GM18909 (cell line): ENCODE measurements around the gene CHKA.

Experiments used
- ATAC-seq: cut with Tn5 transposase; IDR thresholded peaks from one replicate; pipeline ENCODE4 v1.9.1; 2021; ENCODE audit warnings: mild to moderate bottlenecking; ENCODE audit not compliant: unreplicated experiment, poor library complexity

Gene CHKA

DNA sequence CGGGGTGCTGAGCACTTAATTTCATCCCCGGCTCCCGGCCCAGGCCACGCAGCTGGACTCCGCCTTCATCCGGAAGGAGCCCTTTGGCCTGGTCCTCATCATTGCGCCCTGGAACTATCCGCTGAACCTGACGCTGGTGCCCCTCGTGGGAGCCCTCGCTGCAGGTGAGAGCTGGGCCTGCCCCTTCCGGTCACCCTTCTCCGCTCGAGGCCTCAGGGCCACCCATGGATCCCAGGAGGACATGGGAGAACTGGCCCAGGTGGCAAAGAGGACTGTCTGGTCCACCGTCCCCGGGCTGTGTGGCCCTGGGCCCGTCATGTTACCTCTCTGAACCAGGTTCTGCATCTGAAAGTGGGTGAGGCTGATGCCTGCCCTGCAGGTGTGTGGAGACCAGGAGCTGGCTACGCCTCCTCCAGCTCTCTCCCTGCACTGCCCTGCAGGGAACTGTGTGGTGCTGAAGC, 102.4 kb downstream of the CHKA start:
- no peak for ATAC-seq

DNA sequence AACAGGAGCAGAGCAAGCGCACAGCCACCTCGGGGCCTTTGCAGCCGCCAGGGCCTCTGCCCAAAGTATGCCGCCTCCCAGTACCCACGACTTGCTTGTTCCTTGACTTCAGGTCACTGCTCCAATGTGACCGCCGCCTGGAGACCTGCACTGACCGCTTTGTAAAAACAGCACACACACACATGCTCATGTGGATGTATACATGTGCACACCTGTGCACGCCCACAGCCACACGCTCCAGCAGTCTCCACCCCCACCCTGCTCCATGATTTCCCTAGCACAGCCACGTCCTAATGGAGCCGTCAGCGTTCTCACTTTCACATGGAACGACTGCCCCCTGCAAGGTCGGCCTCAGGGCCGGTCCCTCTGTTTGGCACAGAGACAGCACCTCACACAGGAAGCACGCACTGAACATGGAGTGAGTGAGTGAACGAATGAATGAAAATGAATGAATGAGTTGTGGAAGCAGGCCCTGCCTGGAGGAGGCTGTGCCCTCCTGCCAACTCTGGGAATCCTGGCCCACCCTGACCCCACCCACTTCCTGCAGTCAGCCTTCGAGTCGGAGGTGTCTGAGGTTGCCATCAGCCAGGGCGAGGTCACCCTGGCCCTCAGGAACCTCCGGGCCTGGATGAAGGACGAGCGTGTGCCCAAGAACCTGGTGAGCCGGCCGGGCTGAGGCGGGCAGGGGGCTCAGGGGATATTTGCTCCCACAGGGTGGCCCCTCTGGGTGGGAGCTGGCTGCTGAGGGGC, 103.0 kb downstream of the CHKA start:
- no peak for ATAC-seq

DNA sequence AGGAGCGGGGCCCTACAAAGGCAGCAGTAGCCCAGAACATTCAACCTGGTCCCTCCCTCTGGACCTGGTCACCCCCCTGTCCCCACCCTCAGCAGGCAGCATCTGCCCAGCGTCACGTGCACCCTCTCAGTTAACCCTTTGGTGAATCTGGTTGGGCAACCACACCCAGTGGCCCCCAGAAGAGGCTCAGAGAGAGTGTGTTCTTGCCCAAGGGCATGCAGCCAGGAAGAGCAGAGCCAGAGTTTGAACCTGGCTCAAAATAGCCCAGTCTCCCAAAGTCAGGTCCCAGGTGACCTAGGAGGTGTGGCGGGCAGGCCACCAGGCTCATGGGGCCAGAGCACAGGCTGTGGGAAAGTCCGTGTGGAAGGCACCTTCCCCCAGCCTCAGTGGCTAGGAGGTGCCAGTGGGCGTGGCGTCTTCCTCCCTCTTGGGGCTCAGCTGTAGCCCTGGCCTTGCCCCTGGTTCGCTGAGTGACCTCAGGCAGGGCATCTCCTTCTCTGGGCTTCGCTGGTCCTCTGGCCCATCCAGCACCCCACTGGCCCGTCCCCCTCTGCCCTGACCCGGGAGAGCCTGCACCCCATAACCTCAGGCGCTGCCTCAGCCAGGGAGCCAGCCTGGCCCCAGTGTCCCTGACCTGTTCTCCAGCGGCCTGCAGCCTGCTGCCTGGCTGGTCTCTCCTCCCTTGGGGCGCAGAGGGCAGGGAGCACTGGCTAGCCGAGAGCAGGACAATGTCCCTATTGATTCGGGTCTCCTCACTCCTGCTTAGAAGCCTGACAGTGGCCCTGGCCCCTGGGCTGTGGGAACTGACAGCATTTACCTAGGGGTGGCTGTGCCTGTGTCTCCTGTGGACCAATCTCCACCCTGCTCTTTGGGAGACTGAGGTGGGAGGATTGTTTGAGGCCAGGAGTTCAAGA, 104.0 kb downstream of the CHKA start:
- no peak for ATAC-seq

DNA sequence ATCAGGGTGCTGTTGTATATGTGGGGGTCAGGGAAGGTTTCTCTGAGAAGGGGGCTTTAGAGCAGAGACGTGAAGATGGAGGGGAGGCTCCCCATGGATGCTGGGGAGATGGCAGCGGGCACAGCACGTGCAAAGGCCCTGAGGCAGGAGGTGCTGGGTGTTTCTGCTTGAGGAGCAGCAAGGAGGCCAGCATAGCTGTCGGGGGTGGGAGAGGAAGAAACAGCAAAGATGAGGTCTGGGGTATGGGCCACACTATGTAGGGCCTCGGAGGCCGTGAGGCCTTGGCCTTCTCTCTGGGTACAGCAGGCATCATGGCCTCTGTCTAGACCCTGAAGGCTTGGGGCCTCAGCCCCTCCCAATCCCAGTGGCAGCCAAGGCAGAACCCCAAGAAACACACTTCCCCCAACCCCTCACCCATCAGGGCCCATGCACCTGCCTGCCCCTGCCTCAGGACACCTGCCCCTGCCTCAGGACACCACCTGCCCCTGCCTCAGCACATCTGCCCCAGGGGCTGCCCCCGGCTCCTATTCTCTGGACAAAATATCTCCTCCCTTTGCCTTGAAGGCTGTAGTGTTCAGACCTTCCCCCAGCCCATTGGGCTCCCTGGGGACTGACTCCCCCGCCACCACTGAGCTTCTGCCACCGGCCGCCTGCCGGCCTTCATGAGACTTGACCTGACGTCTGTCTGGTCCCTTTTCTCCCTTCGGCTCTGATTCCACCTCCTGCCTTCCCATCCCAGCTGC, 104.9 kb downstream of the CHKA start:
- no peak for ATAC-seq

DNA sequence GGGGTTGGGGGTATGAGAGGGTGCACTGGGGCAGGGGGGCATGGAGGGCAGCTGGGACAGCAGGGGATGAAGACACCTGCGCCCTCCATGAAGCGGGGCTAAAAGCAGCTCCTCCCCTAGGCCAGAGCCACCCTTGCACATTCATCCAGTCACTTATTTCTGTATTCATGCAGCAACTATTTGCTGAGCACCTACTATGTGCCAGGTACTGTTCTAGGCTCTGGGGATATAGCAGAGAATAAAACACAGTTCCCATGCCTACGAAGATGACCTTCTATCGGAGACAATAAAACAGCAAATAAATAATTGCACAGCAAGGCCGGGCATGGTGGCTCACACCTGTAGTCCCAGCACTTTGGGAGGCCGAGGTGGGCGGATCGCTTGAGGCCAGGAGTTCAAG, 105.7 kb downstream of the CHKA start:
- ATAC-seq = no peak

DNA sequence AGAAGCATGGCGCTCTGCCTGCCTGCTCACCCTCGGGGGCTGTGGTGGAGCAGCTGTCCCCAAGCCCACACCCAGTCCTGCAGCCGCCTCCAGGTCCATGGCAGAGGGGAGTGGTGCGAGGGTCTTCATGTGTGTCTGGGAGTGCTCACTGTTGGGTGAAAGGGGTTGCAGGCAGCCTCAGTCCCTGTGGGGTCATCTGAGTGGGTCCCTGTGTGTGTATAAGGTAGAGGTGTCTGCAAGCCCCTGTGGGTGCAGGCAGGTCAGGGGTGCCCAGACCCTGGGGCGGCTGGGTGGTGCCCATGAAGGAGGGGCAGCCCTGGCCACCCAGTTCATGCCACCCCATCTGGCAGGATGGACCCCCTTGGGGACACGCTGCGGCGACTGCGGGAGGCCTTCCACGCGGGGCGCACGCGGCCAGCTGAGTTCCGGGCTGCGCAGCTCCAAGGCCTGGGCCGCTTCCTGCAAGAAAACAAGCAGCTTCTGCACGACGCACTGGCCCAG, 106.2 kb downstream of the CHKA start:
- no peak for ATAC-seq

DNA sequence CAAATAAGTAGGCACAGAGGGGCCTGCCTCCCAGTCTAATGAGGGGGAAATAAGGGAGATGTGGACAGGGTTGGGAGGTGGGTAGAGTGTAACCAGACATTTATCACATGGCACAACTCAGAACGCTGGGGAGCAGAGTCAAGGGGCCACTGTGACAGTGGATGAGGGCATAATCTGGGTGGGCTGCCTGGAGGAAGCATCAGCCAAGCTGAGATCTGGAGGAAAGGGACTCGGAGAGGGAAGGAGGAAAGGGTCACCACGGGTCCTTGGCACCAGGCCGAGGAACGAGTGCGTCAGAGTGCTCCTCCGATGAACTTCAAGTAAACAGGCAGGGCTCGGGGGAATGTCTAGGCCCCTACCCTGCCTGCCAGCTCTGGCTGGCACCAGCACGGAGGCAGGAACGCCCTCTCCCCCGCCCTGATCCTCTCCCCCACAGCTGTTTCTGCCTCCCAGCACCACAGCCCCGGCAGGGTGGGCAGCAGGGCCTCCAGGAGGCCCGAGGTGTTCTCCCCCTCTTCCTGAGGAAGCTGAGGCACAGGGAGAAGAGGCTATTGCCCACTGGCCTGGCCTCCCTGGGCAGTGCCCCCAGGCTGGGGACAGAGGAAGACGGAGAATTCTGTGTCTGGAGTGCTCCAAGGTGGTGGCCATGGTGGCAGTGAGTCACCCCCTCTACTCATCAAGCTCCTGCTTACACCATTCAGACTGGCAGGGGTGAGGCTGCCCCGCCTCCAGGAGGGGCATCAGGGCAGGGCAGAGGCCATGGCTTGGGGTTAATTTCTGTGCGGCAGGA, 106.8 kb downstream of the CHKA start:
- no peak for ATAC-seq

DNA sequence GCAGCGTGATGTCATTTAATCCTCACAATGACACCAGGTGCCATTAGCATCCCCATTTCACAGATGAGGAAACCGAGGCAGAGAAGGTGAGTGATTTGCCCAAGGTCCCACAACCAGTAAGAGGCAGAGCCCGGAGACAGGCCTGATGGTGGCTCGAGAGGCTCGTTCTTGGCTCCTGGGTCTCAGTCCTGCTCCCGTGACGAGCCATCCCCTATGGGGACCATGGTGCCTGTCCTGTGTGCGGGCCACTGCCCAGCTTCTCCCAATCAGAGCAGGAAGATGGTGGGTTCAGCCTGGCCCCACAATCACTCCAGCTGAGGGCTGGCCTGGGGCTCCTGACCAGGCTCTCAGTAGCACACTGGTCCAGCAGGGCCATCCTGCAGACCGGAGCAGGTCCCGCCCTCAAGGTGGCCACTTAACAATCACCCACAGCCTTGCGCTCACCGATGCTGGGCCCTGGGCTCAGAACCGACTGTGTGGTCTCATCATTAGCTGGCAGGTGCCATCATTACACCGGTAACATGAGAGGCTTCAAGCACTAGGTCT, 107.5 kb downstream of the CHKA start:
- ATAC-seq = no peak

DNA sequence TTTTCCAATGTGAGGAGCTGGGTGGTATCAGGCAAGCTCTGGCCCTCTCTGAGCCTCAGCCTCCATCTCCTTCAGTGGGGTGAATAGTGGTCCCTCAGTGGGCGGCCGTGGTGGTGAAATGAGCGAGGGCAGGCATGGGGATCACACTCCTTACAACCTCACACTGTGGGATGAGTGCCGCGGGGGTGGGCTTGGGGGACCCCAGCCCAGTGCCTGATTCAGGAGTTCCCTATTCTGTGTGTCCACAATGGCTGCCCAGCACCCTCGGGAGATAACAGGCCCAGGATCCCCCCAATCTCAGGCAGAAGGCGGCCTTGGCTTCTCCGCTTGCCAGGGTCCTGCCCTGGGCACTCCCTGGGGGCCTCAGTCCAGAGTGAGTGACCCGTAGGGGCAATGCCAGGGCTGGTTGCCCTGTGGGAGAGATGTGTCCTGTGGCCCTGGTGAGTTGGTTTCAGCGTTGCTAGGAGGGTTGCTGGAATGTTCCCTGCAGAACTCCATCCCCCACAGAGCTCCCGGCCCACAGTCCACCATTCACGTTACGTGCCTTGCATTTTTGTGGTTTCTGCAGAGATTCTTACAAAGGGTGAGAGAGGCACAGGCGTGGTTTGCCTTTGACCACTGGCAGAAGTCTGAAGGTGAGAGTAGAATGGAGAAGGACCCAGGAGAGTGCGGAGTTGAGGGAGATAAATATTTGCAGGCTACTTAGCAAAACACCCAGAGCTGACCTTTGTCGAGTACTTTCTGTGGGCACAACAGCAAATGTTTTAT, 108.2 kb downstream of the CHKA start:
- no peak for ATAC-seq

DNA sequence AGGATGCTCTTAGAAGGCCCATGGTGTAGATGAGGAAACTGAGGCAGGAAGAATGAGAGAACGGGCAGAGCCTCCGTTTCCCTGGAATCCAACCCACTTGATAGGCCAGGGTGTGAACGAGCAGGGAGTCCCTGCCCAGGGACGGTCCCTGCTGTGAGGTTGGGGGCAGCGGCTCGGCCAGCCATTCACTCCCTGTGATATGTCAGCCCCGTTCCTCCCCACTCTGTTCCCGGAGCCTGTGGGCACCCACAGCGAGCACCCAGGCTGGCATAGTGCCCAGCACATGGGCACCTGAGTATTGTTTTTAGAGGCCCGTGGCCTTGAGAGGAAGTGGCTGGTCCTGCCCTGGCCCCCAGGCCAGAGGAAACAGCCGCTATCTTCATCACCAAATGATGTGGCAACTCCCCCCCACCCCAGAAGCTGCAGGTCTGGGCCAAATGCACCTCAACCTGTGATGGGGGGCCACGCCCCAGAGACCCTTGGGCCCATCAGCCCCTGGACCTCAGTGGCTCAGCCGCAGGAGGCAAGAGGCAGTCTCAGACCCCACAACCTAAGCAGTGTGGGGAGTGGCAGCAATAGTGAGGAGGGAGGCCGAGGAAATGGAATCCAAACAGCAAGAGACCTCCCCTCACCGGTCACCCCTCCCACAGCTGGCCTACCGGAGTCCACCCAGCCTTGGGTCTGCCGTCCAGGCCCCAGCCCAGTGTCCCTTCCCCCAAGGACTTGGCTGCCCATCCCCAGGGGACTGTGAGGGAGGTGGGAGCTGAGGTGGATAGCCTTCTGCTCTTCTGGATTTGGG, 108.9 kb downstream of the CHKA start:
- ATAC-seq = no peak

DNA sequence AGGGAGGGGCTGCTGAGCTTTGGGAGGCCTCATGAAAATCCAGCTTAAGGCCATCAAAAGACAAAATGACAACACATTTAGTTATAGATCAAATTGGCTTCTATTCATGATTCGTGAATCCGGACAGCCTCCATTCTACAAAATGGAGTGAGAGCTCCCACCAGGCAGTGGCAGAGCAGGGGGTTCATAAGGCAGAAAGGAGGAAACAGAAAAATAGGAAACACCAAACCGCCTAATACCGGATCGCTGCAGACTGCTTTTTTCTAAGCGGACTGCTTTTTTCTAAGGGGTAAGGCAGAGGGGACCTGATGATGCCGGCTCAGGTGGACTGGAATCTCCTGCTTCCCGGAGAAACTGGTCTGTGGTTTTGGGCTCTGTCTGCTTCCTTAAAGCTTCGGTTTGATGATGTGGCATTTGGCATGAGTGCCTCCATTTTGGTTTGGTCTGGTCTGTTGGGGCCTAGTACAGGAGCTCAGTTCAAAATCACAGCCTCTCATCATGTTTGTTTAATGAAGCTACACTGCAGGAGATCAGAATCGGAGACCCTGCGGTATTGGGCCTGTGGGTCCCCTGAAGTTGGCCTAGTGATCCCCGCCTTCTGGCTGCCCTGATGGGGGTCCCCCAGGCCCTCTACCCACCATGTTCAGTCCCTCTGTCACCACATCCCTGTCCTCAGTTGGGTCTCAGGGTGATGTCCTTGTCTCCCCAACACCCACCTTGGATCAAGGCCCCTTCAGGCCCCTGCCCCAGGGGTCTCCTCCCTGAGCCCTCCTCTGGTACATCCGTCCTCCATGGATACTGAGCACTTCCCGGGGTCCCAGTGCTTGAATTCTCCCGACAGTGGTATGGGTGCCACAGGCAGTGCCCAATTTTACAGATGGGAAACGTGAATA, 109.9 kb downstream of the CHKA start:
- no peak for ATAC-seq

DNA sequence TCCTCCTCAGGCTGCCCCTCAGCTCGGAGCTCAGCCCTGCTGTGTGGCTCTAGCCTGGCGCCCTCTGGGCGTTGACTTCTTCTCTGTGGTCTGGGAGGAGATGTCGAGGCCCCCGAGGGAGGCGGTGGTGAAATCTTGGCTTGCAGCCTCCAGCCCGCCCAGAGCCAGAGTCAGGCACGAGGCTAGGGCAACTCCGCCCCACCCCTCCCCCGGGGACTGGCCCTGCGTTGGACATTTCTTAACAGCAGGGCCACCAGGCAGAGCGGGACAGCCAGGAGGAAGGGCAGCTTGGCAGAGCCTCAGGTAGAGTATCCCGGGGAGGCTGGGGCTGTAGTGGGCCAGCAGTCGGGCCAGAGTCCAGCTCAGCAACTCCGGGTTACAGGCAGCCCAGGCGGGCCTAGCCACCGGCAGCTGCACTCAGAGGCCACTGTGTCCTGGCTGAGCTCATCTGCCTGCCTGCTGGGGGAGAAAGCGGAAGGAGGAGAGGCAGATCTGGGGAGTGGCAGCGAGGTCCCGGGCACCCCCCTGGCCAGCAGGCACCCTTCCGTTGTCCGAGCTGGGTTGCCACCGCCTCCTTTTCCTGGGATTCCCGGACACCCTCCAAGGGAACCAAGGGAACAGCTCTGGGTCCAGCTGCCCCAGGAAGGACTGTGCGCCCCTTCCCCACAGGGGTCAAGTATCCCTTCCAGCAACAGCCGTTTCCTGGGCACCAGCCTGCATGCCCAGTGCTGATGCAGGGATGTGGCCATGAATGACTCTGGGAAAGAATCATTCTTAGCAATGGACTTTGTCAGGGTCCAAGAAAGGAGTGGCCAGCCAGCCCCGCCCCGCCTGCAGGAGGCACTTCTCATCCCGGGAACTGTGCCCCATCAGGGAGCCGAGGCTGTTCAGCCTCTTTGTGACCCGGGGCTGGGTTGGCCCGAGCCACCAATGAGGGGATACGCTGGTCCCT, 110.8 kb downstream of the CHKA start, which contains the start of gene ALDH3B1:
TSS of gene ALDH3B1 (plus strand) at position 238 of the 952 bp plus-strand sequence. CDS start 4,971 bp downstream, outside the sequence.
- ATAC-seq = no peak

DNA sequence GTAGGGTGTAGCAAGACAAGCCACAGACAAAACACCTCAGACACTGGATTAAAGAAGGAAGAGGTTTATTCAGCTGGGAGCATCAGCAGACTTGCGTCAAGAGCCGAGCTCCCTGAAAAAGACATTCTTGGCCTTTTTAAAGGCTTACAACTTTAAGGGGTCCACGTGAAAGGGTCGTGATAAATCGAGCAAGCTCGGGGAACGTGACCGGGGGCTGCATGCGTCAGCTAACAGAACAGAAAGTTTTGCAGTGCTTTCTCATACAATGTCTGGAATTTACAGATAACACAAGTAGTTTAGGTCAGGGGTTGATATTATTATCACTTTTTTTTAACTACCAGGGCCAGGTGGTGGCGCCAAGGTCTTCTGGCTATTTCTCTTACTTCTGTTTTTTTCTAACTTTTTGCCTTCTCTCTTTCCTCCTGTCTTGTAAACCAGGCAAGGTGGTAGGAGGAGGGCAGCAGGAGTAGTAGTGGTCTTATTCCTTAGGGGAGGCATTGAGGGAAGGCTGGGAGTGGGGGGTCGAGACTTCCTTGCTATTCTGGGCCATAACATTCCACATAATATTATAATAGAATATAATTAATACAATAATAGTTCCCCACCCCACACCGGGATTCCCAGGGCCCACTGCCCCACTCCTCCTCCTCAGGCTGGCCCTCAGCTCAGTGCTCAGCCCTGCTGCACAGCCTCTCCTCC, 111.6 kb downstream of the CHKA start:
- ATAC-seq = no peak

DNA sequence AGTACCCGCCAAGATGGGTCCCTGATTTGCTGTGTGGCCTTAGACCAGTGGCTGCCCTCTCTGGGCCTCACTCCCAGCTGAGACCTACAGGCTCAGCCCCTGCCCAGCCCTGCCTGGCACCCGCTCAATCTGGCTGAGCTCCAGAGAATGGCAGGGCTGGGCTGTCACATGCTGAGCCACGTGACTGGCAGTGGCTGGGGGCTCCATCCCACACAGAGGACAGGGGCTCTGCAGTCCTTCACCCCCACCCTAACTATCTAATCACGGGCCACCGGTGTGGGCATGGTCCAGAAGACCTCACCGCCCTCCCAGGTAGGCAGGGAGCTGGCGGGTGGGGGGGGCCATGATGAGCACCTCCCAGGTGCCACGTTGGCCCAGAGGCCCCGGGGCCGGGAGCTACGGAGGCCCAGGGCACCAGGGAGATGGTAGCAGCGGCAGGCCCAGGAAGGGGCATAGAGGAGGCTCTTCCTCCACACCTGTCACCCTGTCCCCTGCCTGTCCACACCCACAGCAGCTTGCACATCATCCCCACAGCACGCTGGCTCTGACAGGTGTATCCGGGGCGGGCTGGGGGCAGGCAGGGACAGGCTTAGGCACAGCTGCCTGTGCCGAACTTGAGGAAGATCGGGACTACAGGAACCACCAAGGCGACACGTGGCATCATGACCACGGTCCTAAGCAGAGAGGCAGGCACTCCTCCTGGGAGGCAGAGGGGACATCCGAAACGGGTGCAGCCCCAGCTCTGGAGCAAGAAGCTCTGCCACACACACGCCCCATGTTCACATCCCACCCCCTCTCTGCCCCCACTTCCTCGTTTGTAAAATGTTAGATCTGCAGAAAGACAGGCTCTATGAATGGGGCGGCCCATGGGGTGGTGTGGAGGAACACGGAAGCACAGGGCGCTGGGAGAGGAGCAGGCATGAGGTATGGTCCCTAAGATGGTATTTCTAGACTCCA, 112.5 kb downstream of the CHKA start:
- no peak for ATAC-seq
